Measurements from ENCODE around the gene GPRIN1. TPM values are rescaled to one million over a fixed set of nuclear protein-coding genes. Genes with fewer than 3 reads are reported as not detected.

Gene GPRIN1
- total RNA-seq, 3 donors from 2014 or later: 3.6 to 5.3 (median 4.5) TPM

DNA sequence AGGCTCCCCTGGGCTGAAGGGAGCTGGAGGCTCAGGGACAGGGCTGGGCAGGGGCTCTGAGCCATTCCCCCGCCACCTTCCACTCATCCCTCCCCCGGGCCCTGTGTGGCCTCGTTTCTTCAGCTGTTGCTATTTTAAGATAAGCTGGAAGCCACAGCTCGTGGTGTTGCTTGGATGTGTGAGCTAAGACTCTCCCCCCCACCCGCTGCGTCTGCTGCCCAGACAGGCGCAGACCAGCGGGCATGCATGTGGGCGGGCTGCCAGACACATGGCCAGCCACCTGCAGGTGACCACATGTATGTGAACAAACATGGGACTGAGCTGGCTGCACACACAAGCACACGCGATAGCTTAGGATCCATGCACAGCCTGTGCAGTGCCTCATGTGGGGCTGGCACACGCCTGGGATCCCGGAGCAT, 11.7 kb upstream of the GPRIN1 start:
- Mint-ChIP-seq H3K36me3 (ENCODE audit: insufficient read depth) (no peaks in the 10 kb centered on the region), H3K4me1 (ENCODE audit: low read depth) (peaks cover 16% of the 10 kb centered on the region), H3K27me3 (ENCODE audit: low read depth) (peaks cover 58% of the 10 kb centered on the region), H3K4me3 (no peak overlapping the region), H3K9me3 (no peaks in the 10 kb centered on the region)
- ATAC-seq (no peak), DNase-seq (no peak)

DNA sequence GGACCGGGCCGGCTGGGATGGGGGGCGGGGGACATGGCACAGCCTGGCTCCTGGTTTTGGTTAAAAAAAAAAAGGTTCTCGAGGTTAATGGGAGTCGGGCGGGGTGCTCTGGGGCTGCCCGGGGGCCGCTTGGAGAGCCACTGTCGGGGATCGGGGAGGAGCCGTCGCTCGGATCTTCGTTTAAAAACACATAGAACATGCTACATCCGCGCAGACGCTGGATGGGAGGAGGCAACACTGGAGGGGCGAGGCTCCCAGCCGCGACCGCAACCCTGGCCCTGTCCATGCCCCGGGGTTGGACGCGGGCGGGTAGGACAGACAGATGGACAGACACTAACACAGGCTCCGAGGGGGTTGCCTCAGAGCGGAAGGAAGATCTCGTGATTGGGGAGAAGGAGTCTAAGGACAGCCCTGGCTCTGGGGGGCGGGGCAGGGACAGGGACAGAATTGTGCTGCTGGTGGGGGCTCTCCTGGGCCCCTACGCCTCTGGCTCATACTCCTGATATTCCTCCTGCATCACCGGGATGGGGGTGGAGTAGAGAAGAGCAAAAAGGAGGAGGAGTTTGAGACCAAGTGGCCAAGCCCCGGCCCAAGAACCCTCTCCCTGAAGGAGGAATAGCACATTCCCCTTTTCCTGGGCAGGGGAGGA, 10.5 kb upstream of the GPRIN1 start:
- Mint-ChIP-seq H3K4me1 (ENCODE audit: low read depth) (peaks cover 16% of the 10 kb centered on the region), H3K36me3 (ENCODE audit: insufficient read depth) (no peaks in the 10 kb centered on the region), H3K4me3 (peak overlapping the region; percentile 64), H3K27me3 (ENCODE audit: low read depth) (peaks cover 63% of the 10 kb centered on the region), H3K9me3 (no peaks in the 10 kb centered on the region)
- ATAC-seq (no peak), DNase-seq (no peak)

DNA sequence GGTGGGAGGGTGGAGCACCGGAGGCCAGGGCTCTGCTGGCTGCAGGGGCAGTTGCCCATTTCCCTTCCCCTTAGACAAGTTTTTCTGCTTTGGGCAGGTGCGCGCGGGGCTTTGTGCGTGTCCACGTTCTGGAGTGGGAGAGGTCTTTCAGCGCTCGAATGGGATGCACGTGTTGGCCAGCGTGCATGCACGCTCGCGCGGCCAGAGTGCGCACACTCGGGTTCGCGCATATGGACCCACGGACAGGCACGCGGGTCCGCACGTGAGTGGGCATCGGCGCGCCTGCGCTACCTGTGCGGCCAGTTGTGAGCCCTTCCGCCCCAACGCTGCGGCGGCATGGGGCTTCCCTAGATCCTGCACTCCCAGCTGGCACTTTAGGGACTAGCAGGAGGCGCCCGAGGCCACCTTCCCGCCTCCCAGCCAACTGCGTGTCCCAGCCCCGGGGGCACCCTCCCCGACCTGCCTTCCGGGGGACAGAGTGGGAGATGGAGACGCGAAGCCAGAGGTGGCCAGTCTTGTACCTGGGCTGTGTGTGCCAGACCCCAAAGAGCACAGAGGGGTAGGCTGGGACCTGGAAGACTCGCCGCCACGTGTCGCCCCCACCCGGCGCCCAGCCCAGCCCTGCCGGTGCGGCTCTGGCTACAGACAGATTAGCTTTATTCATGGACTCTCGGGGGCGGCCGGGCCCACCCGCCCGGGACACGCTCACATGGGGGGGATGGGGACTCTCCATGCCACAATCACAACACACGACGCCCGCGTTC, 9.8 kb upstream of the GPRIN1 start:
- Mint-ChIP-seq H3K4me1 (ENCODE audit: low read depth) (peaks cover 16% of the 10 kb centered on the region), H3K4me3 (peak overlapping the region; percentile 64), H3K9me3 (no peaks in the 10 kb centered on the region), H3K36me3 (ENCODE audit: insufficient read depth) (no peaks in the 10 kb centered on the region), H3K27me3 (ENCODE audit: low read depth) (peaks cover 70% of the 10 kb centered on the region)
- no peak for ATAC-seq
- no peak for DNase-seq

DNA sequence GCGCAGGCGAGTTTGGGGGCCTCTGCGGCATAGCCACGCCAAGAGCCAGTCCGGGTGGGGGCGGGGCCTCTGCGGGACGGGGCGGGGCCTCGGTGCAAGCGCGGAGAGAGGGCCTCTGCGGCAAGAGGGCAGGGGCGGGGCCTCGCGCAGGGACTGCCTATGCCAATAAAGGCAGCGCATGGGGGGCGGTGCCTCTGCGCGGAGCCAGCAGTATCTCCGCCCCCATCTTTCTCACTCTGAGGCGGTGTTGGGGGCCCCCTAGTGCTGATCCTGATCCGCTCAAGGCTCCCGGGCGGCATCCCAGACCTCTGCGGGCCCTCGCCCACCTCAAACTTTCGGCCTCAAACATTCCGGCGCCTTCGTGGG, 9.2 kb upstream of the GPRIN1 start:
- no peaks in the 10 kb centered on the region for H3K9me3 Mint-ChIP-seq
- ATAC-seq: peak; percentile 96
- H3K4me3 Mint-ChIP-seq: no peak overlapping the region
- H3K4me1 Mint-ChIP-seq (ENCODE audit: low read depth): peaks cover 16% of the 10 kb centered on the region
- H3K36me3 Mint-ChIP-seq (ENCODE audit: insufficient read depth): no peaks in the 10 kb centered on the region
- DNase-seq: peak; percentile 71
- peaks cover 72% of the 10 kb centered on the region for H3K27me3 Mint-ChIP-seq (ENCODE audit: low read depth)

DNA sequence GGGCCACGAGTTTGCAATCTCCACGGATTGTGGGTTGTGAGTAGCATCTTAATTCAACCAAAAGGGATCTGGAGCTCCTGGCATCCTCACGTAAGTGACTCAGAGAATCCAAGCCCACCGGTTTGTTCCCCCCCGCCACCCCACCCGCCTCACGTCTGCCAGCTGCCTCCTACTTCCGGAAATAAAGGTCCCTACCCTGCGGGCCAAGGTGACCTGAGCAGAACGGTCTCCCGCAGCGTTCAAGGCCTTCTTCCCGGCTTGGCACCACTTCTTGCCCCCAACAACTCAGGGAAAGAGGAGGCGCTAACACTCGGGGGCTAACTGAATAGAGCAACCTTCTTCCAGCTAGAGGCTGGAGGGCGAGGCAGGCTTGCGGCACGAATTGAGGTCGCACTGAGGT, 8.8 kb upstream of the GPRIN1 start:
- Mint-ChIP-seq H3K27me3 (ENCODE audit: low read depth) (peaks cover 76% of the 10 kb centered on the region), H3K36me3 (ENCODE audit: insufficient read depth) (no peaks in the 10 kb centered on the region), H3K9me3 (no peaks in the 10 kb centered on the region), H3K4me3 (no peak overlapping the region), H3K4me1 (ENCODE audit: low read depth) (peaks cover 16% of the 10 kb centered on the region)
- ATAC-seq (no peak), DNase-seq (no peak)

DNA sequence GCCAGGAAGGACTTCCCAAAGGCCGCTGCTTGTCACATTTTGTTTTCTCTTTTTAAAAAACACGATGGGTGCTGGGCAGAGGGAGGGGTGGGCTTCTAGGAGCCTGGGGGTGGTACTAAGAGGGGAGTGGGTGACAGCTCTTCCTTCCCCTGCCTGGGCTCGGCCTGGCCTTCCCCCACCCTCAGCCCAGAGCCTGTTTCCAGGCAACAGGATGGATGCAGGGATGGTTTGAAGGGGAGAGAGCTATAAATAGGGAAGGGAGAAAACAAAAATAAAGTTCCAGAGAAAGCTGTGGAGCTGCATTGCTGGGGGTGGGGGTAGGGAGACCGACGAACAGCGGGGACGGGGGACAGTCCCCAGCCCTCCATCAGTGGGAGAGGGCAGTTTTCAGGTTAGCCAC, 6.6 kb upstream of the GPRIN1 start:
- DNase-seq (no peak), ATAC-seq (no peak)
- Mint-ChIP-seq H3K27me3 (ENCODE audit: low read depth) (peaks cover 84% of the 10 kb centered on the region), H3K36me3 (ENCODE audit: insufficient read depth) (no peaks in the 10 kb centered on the region), H3K4me3 (no peak overlapping the region), H3K9me3 (no peaks in the 10 kb centered on the region), H3K4me1 (ENCODE audit: low read depth) (peaks cover 18% of the 10 kb centered on the region)

DNA sequence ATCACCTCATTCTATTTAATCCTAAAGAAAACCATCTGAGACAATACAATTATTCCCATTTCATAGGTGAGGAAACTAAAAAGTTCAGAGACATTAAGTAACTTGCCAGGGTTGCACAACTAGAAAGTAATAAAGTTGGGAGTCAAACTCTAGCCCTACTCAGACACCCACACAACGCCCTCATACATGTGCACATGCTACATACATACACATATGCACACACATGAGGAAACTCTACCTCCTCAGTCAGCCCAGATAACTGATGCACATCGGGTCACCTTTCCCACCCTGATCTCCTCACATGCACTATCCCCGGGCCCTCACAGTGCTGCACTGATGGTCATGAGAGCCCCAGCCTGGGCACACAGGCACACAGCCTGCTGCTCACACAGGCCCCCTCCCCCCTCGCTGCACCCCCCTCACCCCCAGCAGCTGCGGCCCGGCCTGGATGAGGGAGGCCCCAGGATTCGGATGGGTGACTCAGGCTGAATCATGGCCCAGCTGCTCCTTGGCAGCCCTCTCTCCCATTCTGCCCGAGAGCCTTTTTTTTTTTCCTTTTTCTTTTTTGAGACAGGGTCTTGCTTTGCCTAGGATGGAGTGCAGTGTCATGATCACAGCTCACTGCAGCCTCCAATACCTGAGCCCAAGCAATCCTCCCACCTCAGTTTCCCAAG, 5.0 kb upstream of the GPRIN1 start:
- Mint-ChIP-seq H3K9me3 (no peaks in the 10 kb centered on the region), H3K4me1 (ENCODE audit: low read depth) (peaks cover 15% of the 10 kb centered on the region), H3K4me3 (no peak overlapping the region), H3K36me3 (ENCODE audit: insufficient read depth) (no peaks in the 10 kb centered on the region), H3K27me3 (ENCODE audit: low read depth) (peaks cover 73% of the 10 kb centered on the region)
- DNase-seq (no peak), ATAC-seq (no peak)

DNA sequence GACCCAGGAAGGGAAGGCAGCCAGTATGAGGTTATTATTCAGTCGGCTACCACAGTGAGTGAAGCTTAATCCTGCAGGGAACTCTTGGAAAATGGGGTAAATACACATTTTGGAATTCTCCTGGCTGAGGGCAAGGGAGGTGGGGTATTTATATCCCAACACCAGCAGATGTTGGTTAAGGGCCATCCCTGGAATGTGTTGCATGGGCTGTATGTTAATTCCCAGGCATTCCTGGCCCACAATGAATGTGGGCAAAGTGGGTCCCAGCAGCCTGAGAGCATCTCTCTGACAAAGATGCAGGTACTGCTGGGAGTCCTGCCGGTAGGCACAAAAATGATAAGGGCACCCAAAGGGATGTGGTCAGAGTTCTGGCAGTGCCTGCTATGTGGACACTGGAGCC, 2.9 kb upstream of the GPRIN1 start:
- Mint-ChIP-seq H3K4me1 (ENCODE audit: low read depth) (peaks cover 12% of the 10 kb centered on the region), H3K36me3 (ENCODE audit: insufficient read depth) (no peaks in the 10 kb centered on the region)
- ATAC-seq: no peak

DNA sequence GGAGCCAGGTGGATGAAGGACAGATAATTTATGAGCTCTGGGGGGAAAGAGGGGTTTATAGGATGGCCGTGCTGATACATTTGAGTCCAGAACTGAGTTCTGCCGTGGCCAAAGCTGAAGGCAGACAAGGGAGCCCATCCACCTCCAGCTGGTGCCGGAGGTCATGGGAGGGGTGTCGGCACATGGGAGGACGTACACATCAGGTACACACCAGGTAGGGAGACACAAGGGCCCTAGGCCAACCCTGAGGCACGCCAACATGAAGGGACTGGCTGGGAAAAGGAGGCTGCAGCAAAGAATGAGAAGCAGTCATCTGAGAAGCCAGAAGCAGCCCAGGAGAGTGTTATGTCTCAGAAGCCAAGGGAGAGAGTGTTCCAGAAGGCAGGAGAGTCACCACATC, 2.1 kb upstream of the GPRIN1 start:
- peaks cover 12% of the 10 kb centered on the region for H3K4me1 Mint-ChIP-seq (ENCODE audit: low read depth)
- DNase-seq (no peak), ATAC-seq (no peak)
- H3K4me3 Mint-ChIP-seq: no peak overlapping the region
- H3K27me3 Mint-ChIP-seq (ENCODE audit: low read depth): peaks cover 53% of the 10 kb centered on the region
- H3K9me3 Mint-ChIP-seq: no peaks in the 10 kb centered on the region
- no peaks in the 10 kb centered on the region for H3K36me3 Mint-ChIP-seq (ENCODE audit: insufficient read depth)

More for the DNA sequence above, 2.9 kb upstream of the GPRIN1 start:
- DNase-seq: no peak
- Mint-ChIP-seq H3K4me3 (no peak overlapping the region), H3K9me3 (no peaks in the 10 kb centered on the region), H3K27me3 (ENCODE audit: low read depth) (peaks cover 60% of the 10 kb centered on the region)

DNA sequence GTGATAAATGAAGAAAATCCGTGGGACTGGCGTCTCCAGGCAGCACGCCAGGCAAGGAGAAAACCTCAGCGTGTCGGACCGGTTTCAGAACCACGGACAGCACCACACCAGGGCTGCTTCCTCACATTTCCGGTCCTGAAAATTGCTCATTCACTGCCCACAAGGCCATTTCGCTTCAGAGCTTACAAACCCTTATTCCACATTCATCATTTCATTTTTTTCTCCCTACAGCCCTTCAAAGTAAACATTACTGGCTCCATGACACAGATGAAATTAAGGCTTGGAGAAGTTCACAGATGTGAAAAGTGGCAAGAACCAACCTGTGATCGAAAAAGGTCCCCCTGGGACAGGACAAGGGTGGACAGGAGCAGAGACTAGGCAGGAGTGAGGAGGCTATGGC, 1.5 kb upstream of the GPRIN1 start:
- DNase-seq: peak; percentile 29
- H3K27me3 Mint-ChIP-seq (ENCODE audit: low read depth): peaks cover 47% of the 10 kb centered on the region
- ATAC-seq: no peak
- H3K4me3 Mint-ChIP-seq: no peak overlapping the region
- H3K9me3 Mint-ChIP-seq: no peaks in the 10 kb centered on the region
- H3K36me3 Mint-ChIP-seq (ENCODE audit: insufficient read depth): no peaks in the 10 kb centered on the region
- H3K4me1 Mint-ChIP-seq (ENCODE audit: low read depth): peaks cover 12% of the 10 kb centered on the region

DNA sequence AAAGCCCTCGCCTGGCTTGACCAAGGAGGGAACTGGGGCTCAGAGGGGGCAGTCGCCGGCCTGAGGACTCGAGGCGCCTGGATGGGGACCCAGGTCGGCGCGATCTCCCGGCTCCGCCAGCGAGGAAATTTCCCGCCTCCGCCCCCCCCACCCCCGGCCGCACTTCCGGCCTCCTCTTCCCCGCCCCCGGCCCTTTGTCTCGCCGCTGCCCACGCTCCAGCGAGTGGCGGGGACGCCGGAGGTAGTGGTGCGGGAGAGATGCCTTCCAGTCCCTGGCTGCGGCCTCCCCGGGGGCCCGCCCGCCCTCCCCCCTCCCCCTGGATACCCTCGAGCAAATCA, 448 bp upstream of the GPRIN1 start:
- ATAC-seq (no peak), DNase-seq (no peak)
- peak overlapping the region; percentile 75 for H3K4me3 Mint-ChIP-seq
- H3K9me3 Mint-ChIP-seq: no peaks in the 10 kb centered on the region
- no peaks in the 10 kb centered on the region for H3K36me3 Mint-ChIP-seq (ENCODE audit: insufficient read depth)
- H3K27me3 Mint-ChIP-seq (ENCODE audit: low read depth): peaks cover 37% of the 10 kb centered on the region
- H3K4me1 Mint-ChIP-seq (ENCODE audit: low read depth): peaks cover 12% of the 10 kb centered on the region

DNA sequence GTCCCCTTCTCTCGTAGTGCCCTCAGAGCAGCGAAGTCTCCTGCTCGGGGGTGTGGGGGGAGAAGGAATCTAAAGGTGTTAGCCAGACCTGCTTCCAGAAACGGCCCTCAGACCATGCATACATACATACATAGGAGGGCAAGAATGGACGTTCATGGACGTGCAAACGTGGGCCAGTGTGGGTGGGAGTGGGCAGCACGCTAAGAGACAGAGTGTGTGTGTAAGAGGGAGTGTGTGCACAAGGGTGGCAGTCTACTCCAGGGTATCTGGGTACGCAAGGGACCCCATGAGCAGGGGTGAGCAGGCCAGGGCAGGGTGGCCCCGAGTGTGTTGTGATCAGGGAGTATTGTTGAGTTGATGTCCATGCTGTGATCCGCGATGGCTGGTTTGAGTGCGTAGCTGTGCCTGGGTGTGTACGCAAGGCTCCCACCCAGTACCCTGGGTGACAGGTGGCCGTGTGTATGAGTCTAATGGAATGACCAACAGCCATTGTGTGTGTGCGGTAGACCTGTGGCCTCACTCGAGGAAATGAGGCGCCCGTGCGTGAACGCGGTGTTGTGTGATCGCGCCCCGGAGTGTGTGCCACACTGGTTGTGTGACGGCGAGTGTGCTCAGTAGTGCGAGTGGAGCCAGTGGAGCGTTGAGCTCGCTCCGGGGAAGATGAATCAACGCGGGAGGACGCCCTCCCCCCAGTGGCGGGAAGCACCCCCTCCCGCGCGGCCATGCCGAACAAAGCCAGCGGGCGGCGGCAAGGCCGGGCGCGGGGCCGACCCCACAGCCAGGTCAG, 826 bp downstream of the GPRIN1 start:
- H3K4me3 Mint-ChIP-seq: peak overlapping the region; percentile 88
- H3K4me1 Mint-ChIP-seq (ENCODE audit: low read depth): peaks cover 12% of the 10 kb centered on the region
- H3K27me3 Mint-ChIP-seq (ENCODE audit: low read depth): peaks cover 28% of the 10 kb centered on the region
- no peaks in the 10 kb centered on the region for H3K9me3 Mint-ChIP-seq
- peak; percentile 23 for DNase-seq
- H3K36me3 Mint-ChIP-seq (ENCODE audit: insufficient read depth): no peaks in the 10 kb centered on the region
- ATAC-seq: peak; percentile 46 to 54

DNA sequence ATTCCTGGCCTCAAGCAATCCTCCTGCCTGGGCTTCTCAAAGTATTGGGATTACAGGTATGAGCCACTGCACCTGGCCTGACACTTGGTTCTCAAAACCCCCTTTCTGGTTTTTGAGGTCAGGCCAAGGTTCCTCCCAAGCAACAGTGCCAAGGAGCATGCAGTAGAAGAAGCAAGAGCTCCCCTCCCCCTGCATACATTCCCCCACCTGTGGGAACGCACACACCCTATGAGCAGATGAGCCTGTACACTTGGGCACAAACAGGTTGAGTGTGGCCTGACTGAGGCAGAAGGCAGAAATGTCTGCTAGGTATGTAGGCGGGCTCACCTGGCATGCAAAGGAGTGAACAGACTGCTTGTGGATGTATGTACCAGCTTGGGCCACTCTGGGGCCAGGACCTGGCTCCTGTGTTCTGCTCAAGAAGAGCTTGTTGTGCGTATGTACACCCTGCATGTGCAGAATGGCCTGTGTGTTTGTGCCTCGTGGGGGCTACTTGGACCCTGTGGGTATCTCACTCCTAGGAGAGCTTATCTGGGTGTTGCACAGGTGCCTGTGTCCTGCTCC, 1.7 kb downstream of the GPRIN1 start:
- ATAC-seq (no peak), DNase-seq (no peak)
- no peaks in the 10 kb centered on the region for H3K36me3 Mint-ChIP-seq (ENCODE audit: insufficient read depth)
- H3K4me3 Mint-ChIP-seq: peak overlapping the region; percentile 88
- H3K27me3 Mint-ChIP-seq (ENCODE audit: low read depth): peaks cover 21% of the 10 kb centered on the region
- no peaks in the 10 kb centered on the region for H3K9me3 Mint-ChIP-seq
- H3K4me1 Mint-ChIP-seq (ENCODE audit: low read depth): peaks cover 12% of the 10 kb centered on the region

DNA sequence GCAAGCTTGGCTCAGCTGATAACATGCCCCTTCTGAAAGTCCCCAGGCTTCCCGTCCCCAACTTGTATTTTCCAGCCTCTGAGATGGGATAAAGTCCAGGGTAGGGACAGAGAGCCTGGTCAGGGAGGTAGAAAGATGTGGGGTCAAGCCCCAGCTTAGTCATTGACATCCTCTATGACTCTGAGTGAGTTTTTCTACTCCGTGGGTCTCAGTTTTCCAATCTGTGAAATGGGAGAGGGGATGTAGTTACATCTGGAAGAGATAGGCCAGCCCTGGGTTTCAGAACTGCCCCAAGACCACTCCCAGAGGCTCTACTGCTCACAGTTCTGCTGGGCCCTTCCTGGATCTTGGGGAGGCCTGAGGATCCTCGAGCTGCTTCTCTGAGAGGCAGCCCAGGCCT, 3.1 kb downstream of the GPRIN1 start:
- no peak for ATAC-seq
- H3K9me3 Mint-ChIP-seq: no peaks in the 10 kb centered on the region
- no peak for DNase-seq
- peaks cover 12% of the 10 kb centered on the region for H3K4me1 Mint-ChIP-seq (ENCODE audit: low read depth)
- H3K4me3 Mint-ChIP-seq: no peak overlapping the region
- no peaks in the 10 kb centered on the region for H3K36me3 Mint-ChIP-seq (ENCODE audit: insufficient read depth)
- peaks cover 11% of the 10 kb centered on the region for H3K27me3 Mint-ChIP-seq (ENCODE audit: low read depth)

Measured in activated T-cell treated with anti-CD3 and anti-CD28 coated beads, Interleukin-2, amount 50 U/mL, for 4 hours (primary cell).